AG09319 (cell line): Measurements from ENCODE around the gene PEX10.
"Not testable (repeated sequence)": the region's sequence is repeated elsewhere in the genome, so short reads cannot be mapped to it uniquely, and the experiment has no call there.

ENCODE experiments used
- DNase-seq: peaks from one replicate; pipeline ENCODE4 v3.0.0-alpha.2; 2010; ENCODE audit warnings: low read depth; ENCODE audit errors: extremely low read depth
- TF ChIP-seq, protein P1 (sequence below): IDR thresholded peaks from 2 replicates; pipeline ENCODE4 v1.5.1; 2011; ENCODE audit warnings: low read depth, mild to moderate bottlenecking, inconsistent platforms, low read length, moderate library complexity

The PEX10 gene

DNA sequence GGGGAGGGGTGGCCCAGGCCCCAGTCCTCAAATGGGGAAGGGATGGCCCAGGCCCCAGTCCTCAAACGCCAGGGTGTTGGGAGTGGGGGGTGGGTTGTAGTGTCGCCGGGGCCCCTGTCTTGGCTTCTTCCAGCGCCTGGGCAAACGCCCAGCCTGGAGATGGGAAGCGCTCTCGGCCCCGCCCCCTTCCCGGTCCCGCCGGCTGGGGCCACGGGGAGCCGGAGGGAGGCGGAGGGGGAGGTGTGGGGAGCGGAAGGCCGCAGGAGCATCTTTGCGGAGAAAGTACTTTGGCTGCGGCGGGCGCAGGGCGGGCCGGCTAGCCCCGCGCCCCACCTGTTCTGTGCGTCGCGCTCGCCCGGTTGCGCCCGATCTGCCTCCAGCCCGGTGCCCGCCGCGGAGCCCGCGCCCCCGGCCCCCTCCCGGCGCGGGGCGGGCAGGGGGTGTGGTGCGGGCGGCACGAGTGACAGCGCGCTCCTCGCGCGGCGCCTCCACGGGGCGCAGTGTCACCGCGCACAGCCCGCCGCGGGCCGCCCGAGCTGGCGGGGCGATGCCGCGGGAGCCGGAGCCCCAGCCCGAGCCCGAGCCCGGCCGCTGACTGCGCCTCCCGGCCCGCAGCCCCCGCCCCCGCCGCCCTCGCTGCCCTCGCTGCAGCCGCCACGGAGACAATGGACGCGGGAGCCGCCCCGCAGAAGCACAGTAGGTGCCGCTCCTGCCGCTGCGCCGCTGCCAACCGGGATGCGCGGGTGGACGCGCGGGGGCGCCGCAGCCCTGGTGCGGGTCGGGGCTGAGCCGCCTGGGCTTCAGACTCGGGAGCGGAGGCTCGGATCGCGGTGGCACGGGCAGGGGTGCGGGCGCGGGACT is 31.1 kb upstream of the PEX10 start:
- no peak for DNase-seq

DNA sequence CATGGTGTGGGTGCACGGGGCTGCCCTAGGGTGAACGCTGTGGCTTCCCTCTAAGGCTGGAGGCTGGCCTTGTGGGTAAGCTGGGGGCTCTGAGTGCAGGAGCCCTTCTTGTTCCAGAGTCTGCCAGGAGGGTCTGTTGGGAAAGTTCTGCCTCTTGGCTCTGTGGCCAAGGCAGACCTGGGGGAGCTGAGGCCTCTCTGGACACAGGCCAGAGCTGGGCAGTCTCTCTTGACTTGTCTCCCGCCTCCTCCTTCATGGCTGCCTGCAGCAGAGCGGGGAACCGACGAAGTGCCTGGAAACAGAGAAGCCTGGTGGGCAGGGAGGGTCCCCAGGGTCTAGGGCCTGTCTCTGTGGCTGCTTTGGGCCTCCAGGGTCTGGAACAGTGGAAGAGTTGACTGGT is 30.3 kb upstream of the PEX10 start:
- DNase-seq, result no peak
- TF ChIP-seq, protein P1, sequence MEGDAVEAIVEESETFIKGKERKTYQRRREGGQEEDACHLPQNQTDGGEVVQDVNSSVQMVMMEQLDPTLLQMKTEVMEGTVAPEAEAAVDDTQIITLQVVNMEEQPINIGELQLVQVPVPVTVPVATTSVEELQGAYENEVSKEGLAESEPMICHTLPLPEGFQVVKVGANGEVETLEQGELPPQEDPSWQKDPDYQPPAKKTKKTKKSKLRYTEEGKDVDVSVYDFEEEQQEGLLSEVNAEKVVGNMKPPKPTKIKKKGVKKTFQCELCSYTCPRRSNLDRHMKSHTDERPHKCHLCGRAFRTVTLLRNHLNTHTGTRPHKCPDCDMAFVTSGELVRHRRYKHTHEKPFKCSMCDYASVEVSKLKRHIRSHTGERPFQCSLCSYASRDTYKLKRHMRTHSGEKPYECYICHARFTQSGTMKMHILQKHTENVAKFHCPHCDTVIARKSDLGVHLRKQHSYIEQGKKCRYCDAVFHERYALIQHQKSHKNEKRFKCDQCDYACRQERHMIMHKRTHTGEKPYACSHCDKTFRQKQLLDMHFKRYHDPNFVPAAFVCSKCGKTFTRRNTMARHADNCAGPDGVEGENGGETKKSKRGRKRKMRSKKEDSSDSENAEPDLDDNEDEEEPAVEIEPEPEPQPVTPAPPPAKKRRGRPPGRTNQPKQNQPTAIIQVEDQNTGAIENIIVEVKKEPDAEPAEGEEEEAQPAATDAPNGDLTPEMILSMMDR, result no peak

More for the DNA sequence above, 31.1 kb upstream of the PEX10 start:
- TF ChIP-seq, protein P1, result no peak; the same call in 1 of the 2 replicates

DNA sequence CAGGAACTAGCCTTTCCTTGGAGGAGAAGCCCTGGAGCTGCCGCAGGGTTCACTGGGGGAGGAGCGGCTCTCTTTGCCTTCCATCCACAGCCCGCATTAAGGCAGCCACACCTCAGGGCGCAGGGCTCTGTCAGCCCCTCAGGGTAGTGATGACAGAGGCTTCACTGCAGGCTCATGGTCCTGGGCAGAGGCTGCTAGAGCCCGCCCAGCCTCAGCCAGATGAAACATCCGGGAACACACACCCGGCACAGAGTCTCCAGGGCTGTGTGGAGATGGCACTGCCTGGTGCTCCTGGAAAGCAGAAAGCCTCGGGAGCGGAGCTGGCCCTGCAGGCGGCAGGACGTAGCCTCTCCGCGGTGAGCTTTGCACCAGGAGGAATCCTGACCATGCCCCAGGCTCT is 29.4 kb upstream of the PEX10 start:
- TF ChIP-seq, protein P1, result no peak
- DNase-seq, result no peak

DNA sequence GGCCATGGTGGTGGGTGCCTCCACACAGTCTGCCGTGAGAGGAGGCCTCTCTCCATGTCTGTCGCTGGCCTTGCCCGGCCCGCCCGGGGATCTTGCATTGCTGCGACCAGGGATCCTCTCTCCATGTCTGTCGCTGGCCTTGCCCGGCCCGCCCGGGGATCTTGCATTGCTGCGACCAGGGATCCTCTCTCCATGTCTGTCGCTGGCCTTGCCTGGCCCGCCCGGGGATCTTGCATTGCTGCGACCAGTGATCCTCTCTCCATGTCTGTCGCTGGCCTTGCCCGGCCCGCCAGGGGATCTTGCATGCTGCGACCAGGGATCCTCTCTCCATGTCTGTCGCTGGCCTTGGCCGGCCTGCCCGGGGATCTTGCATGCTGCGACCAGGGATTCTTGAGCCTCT is 28.0 kb upstream of the PEX10 start:
- not testable (repeated sequence) for DNase-seq

GRCh38 chr1:2439369-2439768 is 27.0 kb upstream of the PEX10 start:
- DNase-seq, result no peak
- TF ChIP-seq, protein P1, result no peak

- TF ChIP-seq, protein P1, result no peak
- DNase-seq, result no peak
Measured at GRCh38 chr1:2438641-2439040, 26.3 kb upstream of the PEX10 start.

- TF ChIP-seq, protein P1, result no peak
- DNase-seq, result no peak
Measured at GRCh38 chr1:2438038-2438437, 25.7 kb upstream of the PEX10 start.

GRCh38 chr1:2437617-2438016 is 25.3 kb upstream of the PEX10 start:
- DNase-seq, result no peak
- TF ChIP-seq, protein P1, result no peak
